Fibroblast of the aortic adventitia (primary cell): Measurements from ENCODE around the gene USP22. TPM values are rescaled to one million over a fixed set of nuclear protein-coding genes. Genes with fewer than 3 reads are reported as not detected.

ENCODE experiments used
- DNase-seq: peaks from one replicate; pipeline ENCODE4 v3.0.0-alpha.2; 2010; ENCODE audit warnings: low read depth
- H3K4me3 ChIP-seq: 2 replicates; pipeline ENCODE4 v1.5.1; 2011; ENCODE audit warnings: low read depth, mild to moderate bottlenecking, control low read depth, low read length, moderate library complexity
- total RNA-seq: library from RNA; depleted of rRNA; stranded (reverse); fragments of >200 nt; gene quantifications from 2 replicates; pipeline ENCODE4 v1.2.3, GENCODE V29; 2012; ENCODE audit warnings: low replicate concordance
- TF ChIP-seq, protein P1 (sequence below): IDR thresholded peaks from 2 replicates; pipeline ENCODE4 v1.5.1; 2011; ENCODE audit warnings: mild to moderate bottlenecking, low read length, control low read depth, inconsistent platforms; ENCODE audit not compliant: insufficient read depth

USP22 gene
- total RNA-seq, 1 donor = 214 TPM

DNA sequence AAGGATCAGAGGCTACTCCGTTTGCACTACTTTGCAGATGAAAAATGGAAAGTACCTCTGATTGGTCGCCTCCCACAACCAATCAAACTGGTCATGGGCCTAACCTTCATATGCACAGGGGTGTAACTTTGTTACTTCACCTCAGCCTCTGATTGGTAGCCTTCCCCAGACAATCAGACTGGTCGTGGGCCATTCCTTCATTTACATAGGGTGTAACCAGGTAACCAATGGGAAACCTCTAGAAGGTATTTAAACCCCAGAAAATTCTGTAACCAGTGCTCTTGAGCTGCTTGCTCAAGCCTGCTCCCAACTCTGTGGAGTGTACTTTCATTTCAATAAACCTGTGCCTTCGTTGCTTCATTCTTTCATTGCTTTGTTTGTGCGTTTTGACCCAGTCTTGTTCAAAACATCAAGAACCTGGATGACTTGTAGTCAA lies 39.2 kb upstream of the USP22 start:
- no peak for DNase-seq
- no peak overlapping the region for H3K4me3 ChIP-seq
- TF ChIP-seq, protein P1, sequence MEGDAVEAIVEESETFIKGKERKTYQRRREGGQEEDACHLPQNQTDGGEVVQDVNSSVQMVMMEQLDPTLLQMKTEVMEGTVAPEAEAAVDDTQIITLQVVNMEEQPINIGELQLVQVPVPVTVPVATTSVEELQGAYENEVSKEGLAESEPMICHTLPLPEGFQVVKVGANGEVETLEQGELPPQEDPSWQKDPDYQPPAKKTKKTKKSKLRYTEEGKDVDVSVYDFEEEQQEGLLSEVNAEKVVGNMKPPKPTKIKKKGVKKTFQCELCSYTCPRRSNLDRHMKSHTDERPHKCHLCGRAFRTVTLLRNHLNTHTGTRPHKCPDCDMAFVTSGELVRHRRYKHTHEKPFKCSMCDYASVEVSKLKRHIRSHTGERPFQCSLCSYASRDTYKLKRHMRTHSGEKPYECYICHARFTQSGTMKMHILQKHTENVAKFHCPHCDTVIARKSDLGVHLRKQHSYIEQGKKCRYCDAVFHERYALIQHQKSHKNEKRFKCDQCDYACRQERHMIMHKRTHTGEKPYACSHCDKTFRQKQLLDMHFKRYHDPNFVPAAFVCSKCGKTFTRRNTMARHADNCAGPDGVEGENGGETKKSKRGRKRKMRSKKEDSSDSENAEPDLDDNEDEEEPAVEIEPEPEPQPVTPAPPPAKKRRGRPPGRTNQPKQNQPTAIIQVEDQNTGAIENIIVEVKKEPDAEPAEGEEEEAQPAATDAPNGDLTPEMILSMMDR = no peak

DNA sequence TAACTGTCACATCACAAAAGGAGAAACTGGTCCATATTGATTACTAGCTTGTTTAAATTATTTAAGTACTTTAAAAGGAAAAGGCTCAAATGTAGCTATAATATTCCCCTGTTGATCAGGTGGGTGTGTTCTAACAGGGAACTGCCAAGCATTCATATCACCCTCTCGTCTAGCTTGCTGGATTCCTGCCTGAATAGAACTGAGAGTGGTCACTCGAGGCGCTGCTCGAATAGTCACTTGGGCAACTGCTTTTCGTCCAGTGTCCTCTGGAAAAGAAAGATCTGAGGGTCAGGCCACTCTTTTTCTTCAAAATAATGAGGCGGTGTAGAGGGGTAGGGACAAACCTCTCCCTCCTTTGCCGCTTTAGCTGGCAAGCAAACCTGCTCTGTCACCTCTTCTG lies 36.4 kb upstream of the USP22 start:
- TF ChIP-seq, protein P1 = no peak
- no peak for DNase-seq
- no peak overlapping the region for H3K4me3 ChIP-seq

DNA sequence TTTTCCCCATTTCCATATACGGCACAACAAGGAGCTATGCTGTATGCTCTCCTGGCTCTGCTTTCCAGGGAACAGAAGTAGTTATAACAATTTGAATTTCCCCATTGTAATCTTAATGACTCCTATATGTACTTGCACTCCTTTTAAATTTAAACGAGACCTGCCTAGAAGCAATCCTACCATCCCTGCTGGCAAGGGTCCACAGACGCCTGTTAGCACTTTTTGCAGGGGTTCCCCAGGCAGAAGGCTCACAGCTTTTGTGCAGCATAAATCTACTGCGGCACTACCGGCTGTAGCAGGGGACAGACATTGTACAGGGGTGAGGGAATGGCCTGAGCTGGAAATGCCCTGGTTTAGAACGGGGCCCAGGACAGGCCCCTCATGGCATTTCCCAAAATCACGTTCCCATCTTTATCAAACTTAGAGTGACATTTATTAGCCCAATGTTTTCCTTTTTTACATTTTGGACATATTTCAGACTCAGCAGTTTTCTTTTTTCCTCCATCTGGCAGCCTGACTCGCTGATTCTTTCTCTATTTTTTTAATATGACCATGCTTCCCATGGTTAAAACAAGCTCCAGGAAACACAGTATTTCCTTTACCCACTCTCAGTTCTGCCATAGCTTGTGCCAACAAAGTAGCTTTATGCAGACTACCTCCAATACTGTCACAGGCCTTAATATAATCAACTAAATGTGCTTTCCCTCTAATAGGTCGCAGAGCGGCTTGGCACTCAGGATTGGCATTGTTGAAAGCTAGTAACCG lies 35.4 kb upstream of the USP22 start:
- TF ChIP-seq, protein P1 = no peak
- no peak overlapping the region for H3K4me3 ChIP-seq
- DNase-seq = no peak

DNA sequence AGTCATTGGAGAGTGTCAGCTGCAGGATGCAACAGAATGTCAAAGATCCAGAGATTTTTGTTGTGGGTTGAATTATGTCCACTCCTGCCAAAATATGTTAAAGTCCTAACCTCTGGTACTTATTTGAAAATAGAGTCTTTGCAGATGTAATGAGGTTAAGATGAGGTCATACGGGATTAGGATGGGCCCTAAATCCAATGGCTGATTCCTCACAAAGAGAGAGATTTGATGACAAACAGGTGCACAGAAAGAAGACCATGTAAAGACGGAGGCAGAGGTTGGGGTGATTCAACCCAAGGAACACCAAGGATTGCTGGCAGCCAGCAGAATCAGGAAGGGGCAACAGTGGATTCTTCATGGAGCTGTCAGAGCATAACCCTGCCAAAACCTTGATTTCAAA lies 34.5 kb upstream of the USP22 start:
- TF ChIP-seq, protein P1 = no peak
- DNase-seq = no peak
- H3K4me3 ChIP-seq = no peak overlapping the region

DNA sequence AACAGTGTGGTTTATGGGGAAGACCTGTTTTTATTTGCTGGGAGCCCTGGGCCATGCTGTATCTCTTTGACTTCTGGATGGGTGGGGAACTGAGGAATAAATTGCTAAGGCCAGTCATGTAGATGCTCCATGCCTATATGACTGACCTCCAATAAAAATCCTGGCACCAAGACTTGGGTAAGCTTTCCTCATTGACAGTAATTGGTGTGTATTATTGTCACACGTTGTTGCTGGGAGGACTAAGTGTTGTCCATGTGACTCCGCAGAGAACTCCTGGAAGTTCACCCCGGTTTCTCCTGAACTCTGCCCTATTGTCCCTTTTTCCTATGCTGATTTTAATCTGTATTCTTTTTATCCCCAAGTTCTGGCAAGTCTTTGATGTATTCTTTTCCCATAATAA lies 33.4 kb upstream of the USP22 start:
- H3K4me3 ChIP-seq = no peak overlapping the region
- DNase-seq = no peak
- TF ChIP-seq, protein P1 = no peak

DNA sequence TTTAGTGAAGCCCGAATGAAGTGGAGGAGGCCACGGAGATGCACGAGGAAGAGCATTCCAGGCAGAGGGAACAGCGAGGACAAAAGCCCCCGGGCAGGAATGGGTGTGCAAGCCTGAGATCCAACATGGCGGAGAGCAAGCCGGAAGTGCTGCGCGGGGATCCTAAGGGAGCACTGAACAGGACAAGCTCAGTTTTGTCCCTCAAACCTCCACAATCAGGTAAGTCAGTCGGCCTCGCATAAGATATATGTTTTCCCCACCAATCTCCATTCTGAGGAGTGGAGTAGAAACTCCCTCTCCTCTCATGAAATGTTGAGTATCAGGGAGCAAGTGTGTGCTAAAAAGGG lies 32.9 kb upstream of the USP22 start:
- no peak overlapping the region for H3K4me3 ChIP-seq
- TF ChIP-seq, protein P1 = no peak

DNA sequence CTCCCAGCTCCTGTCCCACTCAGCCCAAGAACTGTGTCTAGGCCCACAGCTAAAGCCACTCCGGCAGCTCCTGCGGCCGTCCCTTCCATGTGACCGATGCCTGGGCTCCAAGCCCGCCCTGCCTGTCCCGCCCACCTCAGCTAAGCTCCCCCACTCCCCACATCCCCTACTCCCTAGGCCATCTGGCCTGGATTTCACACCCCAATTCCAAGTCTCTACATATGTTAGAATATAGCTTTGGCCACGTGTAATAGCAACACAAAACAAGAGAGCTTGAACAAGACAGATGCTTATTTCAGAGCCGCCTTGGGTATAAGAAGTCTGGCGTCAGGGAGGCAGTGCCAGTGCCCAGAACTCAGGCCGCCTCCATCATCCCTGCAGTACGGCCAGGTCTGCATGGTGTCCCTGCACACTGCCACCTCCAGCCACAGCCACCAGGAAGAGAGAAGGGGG lies 30.0 kb upstream of the USP22 start:
- no peak for DNase-seq
- no peak overlapping the region for H3K4me3 ChIP-seq
- TF ChIP-seq, protein P1 = no peak

More for the DNA sequence above, 32.9 kb upstream of the USP22 start:
- no peak for DNase-seq
